Neural cell (in vitro differentiated cells): ENCODE results near the gene EYS. TPM values are rescaled to one million over a fixed set of nuclear protein-coding genes. Genes with fewer than 3 reads are reported as not detected.

Experiments used
- H2AFZ ChIP-seq: fragments of 200-600, 300-800 bp; sonication (generic), shearing (Covaris generic); 2 replicates; pipeline ENCODE4 v1.6.0; 2014; ENCODE audit warnings: low read depth, mild to moderate bottlenecking, antibody characterized with exemption, low read length, moderate library complexity
- H3F3A ChIP-seq: fragments of 200-600 bp; shearing (Covaris generic); 2 replicates; pipeline ENCODE4 v1.6.1; 2016; ENCODE audit warnings: mild to moderate bottlenecking, moderate library complexity, mixed read lengths, antibody characterized with exemption, low read length; ENCODE audit not compliant: insufficient read depth, poor library complexity, severe bottlenecking
- H3K27ac ChIP-seq: fragments of 200-600, 300-800 bp; sonication (generic), shearing (Covaris generic); 2 replicates; pipeline ENCODE4 v1.5.1; 2014; ENCODE audit warnings: mild to moderate bottlenecking, low read length, moderate library complexity
- H3K27me3 ChIP-seq: fragments of 300-800, 200-600 bp; sonication (generic), shearing (Covaris generic); 2 replicates; pipeline ENCODE4 v1.6.0; 2014; ENCODE audit warnings: mild to moderate bottlenecking, low read depth, low read length, moderate library complexity; ENCODE audit not compliant: insufficient read depth
- H3K36me3 ChIP-seq: fragments of 300-800, 200-600 bp; sonication (generic), shearing (Covaris generic); 2 replicates; pipeline ENCODE4 v1.5.1; 2014; ENCODE audit warnings: mild to moderate bottlenecking, antibody characterized with exemption, low read length, moderate library complexity; ENCODE audit not compliant: insufficient read depth
- H3K4me2 ChIP-seq: fragments of 300-800, 200-600 bp; sonication (generic), shearing (Covaris generic); 2 replicates; pipeline ENCODE4 v1.6.0; 2014; ENCODE audit warnings: mild to moderate bottlenecking, low read length
- H3K4me3 ChIP-seq: fragments of 300-800, 200-600 bp; sonication (generic), shearing (Covaris generic); 2 replicates; pipeline ENCODE4 v1.5.1; 2014; ENCODE audit warnings: mild to moderate bottlenecking, low read length, moderate library complexity
- H3K79me2 ChIP-seq: fragments of 200-600 bp; shearing (Covaris generic); replicated peaks from 2 replicates; pipeline ENCODE4 v1.6.0; 2014; ENCODE audit warnings: mild to moderate bottlenecking, low read length, moderate library complexity; ENCODE audit not compliant: insufficient read depth
- H3K9ac ChIP-seq: fragments of 300-800, 200-600 bp; sonication (generic), shearing (Covaris generic); 2 replicates; pipeline ENCODE4 v1.6.1; 2016; ENCODE audit warnings: mild to moderate bottlenecking, low read length, mixed read lengths
- H3K9me2 ChIP-seq: fragments of 200-600 bp; shearing (Covaris generic); 2 replicates; pipeline ENCODE4 v1.6.1; 2016; ENCODE audit warnings: mild to moderate bottlenecking, low read length, mixed read lengths; ENCODE audit not compliant: insufficient read depth
- H3K9me3 ChIP-seq: fragments of 200-600, 300-800 bp; sonication (generic), shearing (Covaris generic); 2 replicates; pipeline ENCODE4 v1.6.1; 2016; ENCODE audit warnings: mild to moderate bottlenecking, mixed run types, low read length, moderate library complexity, mixed read lengths
- H4K20me1 ChIP-seq: fragments of 200-600 bp; shearing (Covaris generic); 2 replicates; pipeline ENCODE4 v1.6.1; 2016; ENCODE audit warnings: mild to moderate bottlenecking, mixed run types; ENCODE audit not compliant: insufficient read depth
- EP300 ChIP-seq: fragments of 450-650 bp; conservative IDR thresholded peaks from 2 replicates; pipeline ENCODE4 v1.6.1; 2014; ENCODE audit warnings: antibody characterized with exemption, mild to moderate bottlenecking, moderate library complexity; ENCODE audit not compliant: poor library complexity, severe bottlenecking
- EZH2 ChIP-seq: fragments of 200-600, 300-800 bp; shearing (Covaris generic), sonication (generic); IDR thresholded peaks from 2 replicates; pipeline ENCODE4 v1.6.1; 2014; ENCODE audit warnings: antibody characterized with exemption, low read length, borderline replicate concordance, mild to moderate bottlenecking; ENCODE audit not compliant: insufficient read depth, poor library complexity, severe bottlenecking
- MXI1 ChIP-seq: fragments of 450-650 bp; conservative IDR thresholded peaks from 2 replicates; pipeline ENCODE4 v1.6.1; 2014; ENCODE audit warnings: antibody characterized with exemption, mild to moderate bottlenecking; ENCODE audit not compliant: poor library complexity, severe bottlenecking
- POLR2AphosphoS5 ChIP-seq: IDR thresholded peaks from 2 replicates; pipeline ENCODE4 v1.6.1; 2012
- RAD21 ChIP-seq: fragments of 450-650 bp; conservative IDR thresholded peaks from 2 replicates; pipeline ENCODE4 v1.6.1; 2014; ENCODE audit warnings: antibody characterized with exemption, mild to moderate bottlenecking, moderate library complexity
- SMC3 ChIP-seq: fragments of 450-650 bp; conservative IDR thresholded peaks from 2 replicates; pipeline ENCODE4 v1.6.1; 2014; ENCODE audit warnings: antibody characterized with exemption, mild to moderate bottlenecking, moderate library complexity; ENCODE audit not compliant: poor library complexity
- TAF1 ChIP-seq: IDR thresholded peaks from 2 replicates; pipeline ENCODE4 v1.6.1; 2012; ENCODE audit warnings: low read depth
- polyA plus RNA-seq: library from polyadenylated mRNA; depleted of rRNA; stranded (reverse); fragments of >200 nt; gene quantifications from 2 replicates; pipeline ENCODE4 v1.2.3, GENCODE V29; 2014
- TF ChIP-seq, protein P1 (sequence below): fragments of 450-650 bp; IDR thresholded peaks from 2 replicates; pipeline ENCODE4 v1.5.1; 2014; ENCODE audit warnings: antibody characterized with exemption, mild to moderate bottlenecking, moderate library complexity; ENCODE audit not compliant: poor library complexity, severe bottlenecking
- TF ChIP-seq, protein P2 (sequence below): IDR thresholded peaks from 2 replicates; pipeline ENCODE4 v1.6.1; 2012; ENCODE audit warnings: borderline replicate concordance

Gene EYS
- polyA plus RNA-seq, 1 donor from 2014 or later, result 0.38 TPM

- H3K36me3 ChIP-seq, result no peaks in the 10 kb centered on the region
- no peak overlapping the region for H3K4me3 ChIP-seq
- TF ChIP-seq TAF1 (no peak), SMC3 (no peak), MXI1 (no peak), EZH2 (no peak), RAD21 (no peak), POLR2AphosphoS5 (no peak), EP300 (no peak)
- TF ChIP-seq, protein P1, sequence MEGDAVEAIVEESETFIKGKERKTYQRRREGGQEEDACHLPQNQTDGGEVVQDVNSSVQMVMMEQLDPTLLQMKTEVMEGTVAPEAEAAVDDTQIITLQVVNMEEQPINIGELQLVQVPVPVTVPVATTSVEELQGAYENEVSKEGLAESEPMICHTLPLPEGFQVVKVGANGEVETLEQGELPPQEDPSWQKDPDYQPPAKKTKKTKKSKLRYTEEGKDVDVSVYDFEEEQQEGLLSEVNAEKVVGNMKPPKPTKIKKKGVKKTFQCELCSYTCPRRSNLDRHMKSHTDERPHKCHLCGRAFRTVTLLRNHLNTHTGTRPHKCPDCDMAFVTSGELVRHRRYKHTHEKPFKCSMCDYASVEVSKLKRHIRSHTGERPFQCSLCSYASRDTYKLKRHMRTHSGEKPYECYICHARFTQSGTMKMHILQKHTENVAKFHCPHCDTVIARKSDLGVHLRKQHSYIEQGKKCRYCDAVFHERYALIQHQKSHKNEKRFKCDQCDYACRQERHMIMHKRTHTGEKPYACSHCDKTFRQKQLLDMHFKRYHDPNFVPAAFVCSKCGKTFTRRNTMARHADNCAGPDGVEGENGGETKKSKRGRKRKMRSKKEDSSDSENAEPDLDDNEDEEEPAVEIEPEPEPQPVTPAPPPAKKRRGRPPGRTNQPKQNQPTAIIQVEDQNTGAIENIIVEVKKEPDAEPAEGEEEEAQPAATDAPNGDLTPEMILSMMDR, result no peak
- no peaks in the 10 kb centered on the region for H3K79me2 ChIP-seq
- H3K4me2 ChIP-seq, result no peak overlapping the region
- no peaks in the 10 kb centered on the region for H4K20me1 ChIP-seq
- H3K9ac ChIP-seq, result no peak overlapping the region
- no peaks in the 10 kb centered on the region for H3F3A ChIP-seq
- H3K27ac ChIP-seq, result no peak overlapping the region
- H3K9me2 ChIP-seq, result no peaks in the 10 kb centered on the region
- H2AFZ ChIP-seq, result no peak overlapping the region
- H3K9me3 ChIP-seq, result no peaks in the 10 kb centered on the region
- no peaks in the 10 kb centered on the region for H3K27me3 ChIP-seq
Measured at GRCh38 chr6:64860203-64860602, 846.8 kb downstream of the EYS start.

- Histone ChIP-seq H3K9me2 (no peaks in the 10 kb centered on the region), H3K4me3 (no peak overlapping the region)
Measured at GRCh38 chr6:64850121-64850520, 856.9 kb downstream of the EYS start.

More at GRCh38 chr6:64850121-64850520, 856.9 kb downstream of the EYS start:
- TF ChIP-seq EZH2 (no peak), RAD21 (no peak), EP300 (no peak), SMC3 (no peak), POLR2AphosphoS5 (no peak), MXI1 (no peak), TAF1 (no peak)
- TF ChIP-seq, protein P1, result no peak
- TF ChIP-seq, protein P2, sequence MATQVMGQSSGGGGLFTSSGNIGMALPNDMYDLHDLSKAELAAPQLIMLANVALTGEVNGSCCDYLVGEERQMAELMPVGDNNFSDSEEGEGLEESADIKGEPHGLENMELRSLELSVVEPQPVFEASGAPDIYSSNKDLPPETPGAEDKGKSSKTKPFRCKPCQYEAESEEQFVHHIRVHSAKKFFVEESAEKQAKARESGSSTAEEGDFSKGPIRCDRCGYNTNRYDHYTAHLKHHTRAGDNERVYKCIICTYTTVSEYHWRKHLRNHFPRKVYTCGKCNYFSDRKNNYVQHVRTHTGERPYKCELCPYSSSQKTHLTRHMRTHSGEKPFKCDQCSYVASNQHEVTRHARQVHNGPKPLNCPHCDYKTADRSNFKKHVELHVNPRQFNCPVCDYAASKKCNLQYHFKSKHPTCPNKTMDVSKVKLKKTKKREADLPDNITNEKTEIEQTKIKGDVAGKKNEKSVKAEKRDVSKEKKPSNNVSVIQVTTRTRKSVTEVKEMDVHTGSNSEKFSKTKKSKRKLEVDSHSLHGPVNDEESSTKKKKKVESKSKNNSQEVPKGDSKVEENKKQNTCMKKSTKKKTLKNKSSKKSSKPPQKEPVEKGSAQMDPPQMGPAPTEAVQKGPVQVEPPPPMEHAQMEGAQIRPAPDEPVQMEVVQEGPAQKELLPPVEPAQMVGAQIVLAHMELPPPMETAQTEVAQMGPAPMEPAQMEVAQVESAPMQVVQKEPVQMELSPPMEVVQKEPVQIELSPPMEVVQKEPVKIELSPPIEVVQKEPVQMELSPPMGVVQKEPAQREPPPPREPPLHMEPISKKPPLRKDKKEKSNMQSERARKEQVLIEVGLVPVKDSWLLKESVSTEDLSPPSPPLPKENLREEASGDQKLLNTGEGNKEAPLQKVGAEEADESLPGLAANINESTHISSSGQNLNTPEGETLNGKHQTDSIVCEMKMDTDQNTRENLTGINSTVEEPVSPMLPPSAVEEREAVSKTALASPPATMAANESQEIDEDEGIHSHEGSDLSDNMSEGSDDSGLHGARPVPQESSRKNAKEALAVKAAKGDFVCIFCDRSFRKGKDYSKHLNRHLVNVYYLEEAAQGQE, result no peak
- H3K27me3 ChIP-seq, result no peaks in the 10 kb centered on the region
- H3K9ac ChIP-seq, result no peak overlapping the region
- H3F3A ChIP-seq, result no peaks in the 10 kb centered on the region
- no peaks in the 10 kb centered on the region for H4K20me1 ChIP-seq
- H2AFZ ChIP-seq, result no peak overlapping the region
- H3K36me3 ChIP-seq, result no peaks in the 10 kb centered on the region
- H3K9me3 ChIP-seq, result no peaks in the 10 kb centered on the region
- H3K27ac ChIP-seq, result no peak overlapping the region
- no peaks in the 10 kb centered on the region for H3K79me2 ChIP-seq
- no peak overlapping the region for H3K4me2 ChIP-seq
